Neuron (in vitro differentiated cells): ENCODE measurements around the gene RNF213.

Experiments used
- H2AFZ ChIP-seq: one replicate; pipeline ENCODE4 v1.6.1; 2013; ENCODE audit warnings: low read depth, mild to moderate bottlenecking, inconsistent platforms, low read length, moderate library complexity
- H3K27me3 ChIP-seq: one replicate; pipeline ENCODE4 v1.6.1; 2013; ENCODE audit warnings: low read length; ENCODE audit not compliant: insufficient read depth
- H3K36me3 ChIP-seq: one replicate; pipeline ENCODE4 v1.6.1; 2013; ENCODE audit warnings: low read length; ENCODE audit not compliant: insufficient read depth
- H3K4me1 ChIP-seq: one replicate; pipeline ENCODE4 v1.6.1; 2013; ENCODE audit warnings: low read length; ENCODE audit not compliant: insufficient read depth
- H3K4me3 ChIP-seq: 2 replicates; pipeline ENCODE4 v1.5.1; 2013; ENCODE audit warnings: mild to moderate bottlenecking, low read length, moderate library complexity
- H3K9me3 ChIP-seq: one replicate; pipeline ENCODE4 v1.6.1; 2013; ENCODE audit warnings: low read length

Gene RNF213

GRCh38 chr17:80429356-80430275, 169.0 kb downstream of the RNF213 start:
- H3K4me3 ChIP-seq, result no peak overlapping the region
- H2AFZ ChIP-seq, result no peak overlapping the region
- no peaks in the 10 kb centered on the region for H3K9me3 ChIP-seq
- H3K36me3 ChIP-seq, result no peaks in the 10 kb centered on the region
- peaks cover 3% of the 10 kb centered on the region for H3K4me1 ChIP-seq
- no peaks in the 10 kb centered on the region for H3K27me3 ChIP-seq

GRCh38 chr17:80430446-80431245, 170.0 kb downstream of the RNF213 start:
- no peaks in the 10 kb centered on the region for H3K27me3 ChIP-seq
- H3K4me1 ChIP-seq, result peaks cover 3% of the 10 kb centered on the region
- no peak overlapping the region for H3K4me3 ChIP-seq
- H3K36me3 ChIP-seq, result no peaks in the 10 kb centered on the region
- no peak overlapping the region for H2AFZ ChIP-seq
- no peaks in the 10 kb centered on the region for H3K9me3 ChIP-seq

GRCh38 chr17:80431246-80432195, 170.9 kb downstream of the RNF213 start:
- no peaks in the 10 kb centered on the region for H3K27me3 ChIP-seq
- H3K4me3 ChIP-seq, result no peak overlapping the region
- H2AFZ ChIP-seq, result no peak overlapping the region
- no peaks in the 10 kb centered on the region for H3K36me3 ChIP-seq
- H3K9me3 ChIP-seq, result peaks cover 1% of the 10 kb centered on the region
- peaks cover 3% of the 10 kb centered on the region for H3K4me1 ChIP-seq

- Histone ChIP-seq H2AFZ (no peak overlapping the region), H3K27me3 (no peaks in the 10 kb centered on the region), H3K4me3 (no peak overlapping the region), H3K36me3 (no peaks in the 10 kb centered on the region), H3K9me3 (peaks cover 1% of the 10 kb centered on the region), H3K4me1 (no peaks in the 10 kb centered on the region)
Observed at GRCh38 chr17:80432350-80432955, 171.8 kb downstream of the RNF213 start.

- no peaks in the 10 kb centered on the region for H3K27me3 ChIP-seq
- peaks cover 1% of the 10 kb centered on the region for H3K9me3 ChIP-seq
- H3K4me1 ChIP-seq, result no peaks in the 10 kb centered on the region
- no peak overlapping the region for H2AFZ ChIP-seq
- no peak overlapping the region for H3K4me3 ChIP-seq
- no peaks in the 10 kb centered on the region for H3K36me3 ChIP-seq
Observed at GRCh38 chr17:80432961-80433550, 172.4 kb downstream of the RNF213 start.

- H3K4me3 ChIP-seq, result no peak overlapping the region
- H3K4me1 ChIP-seq, result no peaks in the 10 kb centered on the region
- H3K9me3 ChIP-seq, result peaks cover 1% of the 10 kb centered on the region
- H3K36me3 ChIP-seq, result no peaks in the 10 kb centered on the region
- H3K27me3 ChIP-seq, result no peaks in the 10 kb centered on the region
- H2AFZ ChIP-seq, result no peak overlapping the region
Observed at GRCh38 chr17:80433916-80434666, 173.4 kb downstream of the RNF213 start.

DNA sequence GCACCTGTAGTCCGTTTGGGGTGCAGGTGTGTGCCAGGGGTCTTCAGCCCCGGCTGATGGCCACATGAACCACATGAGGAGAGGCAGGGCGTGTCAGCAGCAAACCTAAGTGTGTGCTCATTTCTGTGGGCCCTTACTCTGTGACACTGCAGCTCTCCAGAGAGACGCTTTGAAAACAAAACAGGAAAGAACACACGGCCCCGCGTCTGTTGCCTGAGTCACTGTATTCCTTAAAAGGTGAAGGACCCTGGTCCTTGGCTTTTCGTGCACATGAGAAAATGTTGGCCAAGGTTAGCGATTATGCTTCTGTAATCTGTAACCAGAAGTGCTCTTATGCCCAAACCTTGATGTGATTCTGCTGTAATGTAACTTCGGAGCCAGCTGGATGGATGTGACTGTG, 176.9 kb downstream of the RNF213 start:
- Histone ChIP-seq H2AFZ (no peak overlapping the region), H3K27me3 (no peaks in the 10 kb centered on the region), H3K36me3 (no peaks in the 10 kb centered on the region), H3K9me3 (peaks cover 1% of the 10 kb centered on the region), H3K4me1 (no peaks in the 10 kb centered on the region), H3K4me3 (no peak overlapping the region)

GRCh38 chr17:80438806-80439205, 178.2 kb downstream of the RNF213 start:
- Histone ChIP-seq H3K27me3 (peaks cover 8% of the 10 kb centered on the region), H3K4me1 (peaks cover under 1% of the 10 kb centered on the region), H3K36me3 (no peaks in the 10 kb centered on the region), H3K9me3 (peaks cover 1% of the 10 kb centered on the region), H3K4me3 (no peak overlapping the region), H2AFZ (no peak overlapping the region)

- H3K9me3 ChIP-seq, result peaks cover 1% of the 10 kb centered on the region
- no peak overlapping the region for H3K4me3 ChIP-seq
- no peaks in the 10 kb centered on the region for H3K36me3 ChIP-seq
- peaks cover 8% of the 10 kb centered on the region for H3K27me3 ChIP-seq
- H3K4me1 ChIP-seq, result peaks cover 6% of the 10 kb centered on the region
- H2AFZ ChIP-seq, result no peak overlapping the region
Observed at GRCh38 chr17:80439499-80439898, 178.8 kb downstream of the RNF213 start.

DNA sequence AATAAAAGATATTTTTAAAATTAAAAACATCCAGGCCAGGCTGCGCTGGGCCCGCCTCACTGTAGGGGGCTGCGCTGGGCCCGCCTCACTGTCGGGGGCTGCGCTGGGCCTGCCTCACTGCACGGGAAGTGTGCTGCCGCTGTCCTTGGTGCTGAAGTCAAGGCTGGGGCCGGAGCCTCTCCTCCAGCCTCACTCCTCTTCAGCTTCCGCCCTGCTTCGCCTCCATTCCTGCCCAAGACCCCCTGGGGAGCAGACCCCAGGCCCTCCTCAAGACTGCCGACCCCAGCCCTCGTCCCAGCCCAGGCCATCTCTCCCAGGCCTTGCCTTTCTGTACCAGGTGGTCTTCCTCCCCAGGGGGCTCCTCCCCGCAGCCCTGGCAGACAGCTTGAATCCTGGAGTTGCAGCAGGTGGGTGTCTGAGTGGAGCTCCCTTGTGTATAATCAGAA, 180.5 kb downstream of the RNF213 start:
- peaks cover 13% of the 10 kb centered on the region for H3K4me1 ChIP-seq
- no peak overlapping the region for H2AFZ ChIP-seq

GRCh38 chr17:80441598-80442322, 181.1 kb downstream of the RNF213 start:
- no peak overlapping the region for H3K4me3 ChIP-seq
- no peaks in the 10 kb centered on the region for H3K36me3 ChIP-seq
- H3K9me3 ChIP-seq, result no peaks in the 10 kb centered on the region
- H3K27me3 ChIP-seq, result peaks cover 15% of the 10 kb centered on the region
- no peak overlapping the region for H2AFZ ChIP-seq
- H3K4me1 ChIP-seq, result peaks cover 13% of the 10 kb centered on the region

More for the DNA sequence above, 180.5 kb downstream of the RNF213 start:
- H3K4me3 ChIP-seq, result no peak overlapping the region
- H3K36me3 ChIP-seq, result no peaks in the 10 kb centered on the region
- H3K9me3 ChIP-seq, result no peaks in the 10 kb centered on the region
- peaks cover 13% of the 10 kb centered on the region for H3K27me3 ChIP-seq
